IMR-90 (cell line): ENCODE results near the gene HIVEP3. TPM values are rescaled to one million over a fixed set of nuclear protein-coding genes. Genes with fewer than 3 reads are reported as not detected.

Experiments used
- ATAC-seq: fragments of 200-7000 bp; cut with Tn5 transposase; 2 replicates; pipeline ENCODE4 v1.9.1; 2020; ENCODE audit warnings: low read depth, mild to moderate bottlenecking, moderate library complexity
- BruUV-seq: library from RNA; stranded (reverse); fragments of 400-500 nt; replicated peaks from 2 replicates; lab custom pipeline; 2021; lab: Mats Ljungman, UMichigan
- CTCF ChIA-PET: fragments of 300-600 bp; formaldehyde crosslinking; extraction: SDS; loops from one replicate; lab custom pipeline; 2021; ENCODE audit warnings: antibody characterized with exemption; lab: Yijun Ruan, JAX
- POLR2A ChIA-PET: fragments of 300-600 bp; sonication (Branson Sonifier 250); formaldehyde crosslinking; loops from one replicate; lab custom pipeline; 2022; ENCODE audit warnings: antibody characterized with exemption; ENCODE audit not compliant: unreplicated experiment; lab: Charles Lee
- DNase-seq: peaks from one replicate; pipeline ENCODE4 v3.0.0; 2013
- H2AFZ ChIP-seq: replicated peaks from 2 replicates; pipeline ENCODE3; 2013; ENCODE audit warnings: low read length, mild to moderate bottlenecking; ENCODE audit not compliant: poor library complexity
- H2AK5ac ChIP-seq: 2 replicates; pipeline ENCODE4 v1.6.1; 2013; ENCODE audit warnings: low read depth, low read length, inconsistent platforms
- H2AK9ac ChIP-seq: replicated peaks from 2 replicates; pipeline ENCODE3; 2013; ENCODE audit warnings: mild to moderate bottlenecking, low read depth, low read length, moderate library complexity; ENCODE audit not compliant: poor library complexity
- H2BK120ac ChIP-seq: 2 replicates; pipeline ENCODE4 v1.6.1; 2013; ENCODE audit warnings: low read depth, low read length, inconsistent platforms
- H2BK15ac ChIP-seq: 3 replicates; pipeline ENCODE4 v1.6.1; 2013; ENCODE audit warnings: low read depth, low read length, inconsistent platforms
- H2BK20ac ChIP-seq: 2 replicates; pipeline ENCODE4 v1.6.1; 2013; ENCODE audit warnings: low read depth, mild to moderate bottlenecking, inconsistent platforms, low read length, moderate library complexity
- H2BK5ac ChIP-seq: 2 replicates; pipeline ENCODE4 v1.6.1; 2013; ENCODE audit warnings: mild to moderate bottlenecking, low read depth, low read length, inconsistent platforms; ENCODE audit not compliant: poor library complexity, severe bottlenecking
- H3K14ac ChIP-seq: replicated peaks from 2 replicates; pipeline ENCODE4 v1.6.1; 2013; ENCODE audit warnings: low read depth, low read length, inconsistent platforms
- H3K18ac ChIP-seq: 2 replicates; pipeline ENCODE4 v1.6.1; 2013; ENCODE audit warnings: low read depth, low read length, control low read depth
- H3K23ac ChIP-seq: 2 replicates; pipeline ENCODE4 v1.6.1; 2013; ENCODE audit warnings: low read depth, low read length, inconsistent platforms
- H3K27ac ChIP-seq: 2 replicates; pipeline ENCODE4 v1.5.1; 2013; ENCODE audit warnings: mild to moderate bottlenecking, control low read depth, low read length; ENCODE audit not compliant: insufficient read depth
- H3K27me3 ChIP-seq: 2 replicates; pipeline ENCODE4 v1.6.1; 2013; ENCODE audit warnings: low read length; ENCODE audit not compliant: control insufficient read depth, insufficient read depth
- H3K36me3 ChIP-seq: 2 replicates; pipeline ENCODE4 v1.6.1; 2013; ENCODE audit warnings: low read length, mixed read lengths; ENCODE audit not compliant: control insufficient read depth, insufficient read depth
- H3K4ac ChIP-seq: 2 replicates; pipeline ENCODE4 v1.6.1; 2013; ENCODE audit warnings: low read depth, low read length, inconsistent platforms
- H3K4me1 ChIP-seq: 2 replicates; pipeline ENCODE4 v1.6.1; 2013; ENCODE audit warnings: low read length, mixed read lengths; ENCODE audit not compliant: control insufficient read depth, insufficient read depth
- H3K4me2 ChIP-seq: 2 replicates; pipeline ENCODE4 v1.6.1; 2013; ENCODE audit warnings: low read depth, mild to moderate bottlenecking, control low read depth, low read length, moderate library complexity
- H3K4me3 ChIP-seq: 2 replicates; pipeline ENCODE4 v1.5.1; 2013; ENCODE audit warnings: low read depth, mild to moderate bottlenecking, control low read depth, low read length, moderate library complexity; ENCODE audit not compliant: insufficient read depth
- H3K56ac ChIP-seq: 2 replicates; pipeline ENCODE4 v1.6.1; 2013; ENCODE audit warnings: low read length, inconsistent platforms; ENCODE audit not compliant: insufficient read depth; ENCODE audit errors: extremely low read depth
- H3K79me1 ChIP-seq, 2 experiments: 2 replicates each; pipeline ENCODE4 v1.6.1; 2013; ENCODE audit warnings: low read length in 2 of 2, inconsistent platforms in 1 of 2, low read depth in 1 of 2
- H3K9ac ChIP-seq: 2 replicates; pipeline ENCODE4 v1.6.1; 2013; ENCODE audit warnings: low read depth, low read length, control low read depth
- H3K9me1 ChIP-seq: 2 replicates; pipeline ENCODE4 v1.6.1; 2013; ENCODE audit warnings: low read length, inconsistent platforms; ENCODE audit not compliant: insufficient read depth
- H3K9me3 ChIP-seq: 2 replicates; pipeline ENCODE4 v1.6.1; 2013; ENCODE audit warnings: low read length; ENCODE audit not compliant: control insufficient read depth, insufficient read depth
- H4K20me1 ChIP-seq: 2 replicates; pipeline ENCODE4 v1.6.1; 2013; ENCODE audit warnings: low read length, inconsistent platforms; ENCODE audit not compliant: insufficient read depth
- H4K5ac ChIP-seq: 2 replicates; pipeline ENCODE4 v1.6.1; 2013; ENCODE audit warnings: mild to moderate bottlenecking, low read depth, low read length, control low read depth
- H4K8ac ChIP-seq, 2 experiments: 2 replicates each; pipeline ENCODE4 v1.6.1; 2013; ENCODE audit warnings: low read depth in 2 of 2, low read length in 2 of 2, control low read depth in 1 of 2, inconsistent platforms in 1 of 2
- H4K91ac ChIP-seq: 2 replicates; pipeline ENCODE4 v1.6.1; 2013; ENCODE audit warnings: low read depth, low read length, inconsistent platforms; ENCODE audit not compliant: insufficient read depth
- CHD1 ChIP-seq: IDR thresholded peaks from 2 replicates; pipeline ENCODE4 v1.6.1; 2012; ENCODE audit warnings: low read depth, low read length, improper control_type of control experiment
- CTCF ChIP-seq: conservative IDR thresholded peaks from 2 replicates; pipeline ENCODE4 v1.5.1; 2012; ENCODE audit warnings: mild to moderate bottlenecking, low read depth, low read length, improper control_type of control experiment
- ELK1 ChIP-seq: fragments of 150-350 bp; IDR thresholded peaks from 2 replicates; pipeline ENCODE4 v1.6.1; 2016; ENCODE audit warnings: low read depth, mild to moderate bottlenecking, low read length, moderate library complexity, borderline replicate concordance
- FOS ChIP-seq: fragments of 150-350 bp; IDR thresholded peaks from 2 replicates; pipeline ENCODE4 v1.6.1; 2016; ENCODE audit warnings: low read depth, low read length
- MAFK ChIP-seq: IDR thresholded peaks from 2 replicates; pipeline ENCODE4 v1.6.1; 2012; ENCODE audit warnings: low read depth, low read length, improper control_type of control experiment
- MAZ ChIP-seq: IDR thresholded peaks from 2 replicates; pipeline ENCODE4 v1.6.1; 2012; ENCODE audit warnings: low read depth, mild to moderate bottlenecking, low read length, improper control_type of control experiment, moderate library complexity, borderline replicate concordance
- MXI1 ChIP-seq: IDR thresholded peaks from 2 replicates; pipeline ENCODE4 v1.6.1; 2012; ENCODE audit warnings: low read depth, mild to moderate bottlenecking, low read length, moderate library complexity, borderline replicate concordance
- NFE2L2 ChIP-seq: fragments of 150-350 bp; IDR thresholded peaks from 2 replicates; pipeline ENCODE4 v1.6.1; 2016; ENCODE audit warnings: low read depth, mild to moderate bottlenecking, low read length
- RAD21 ChIP-seq: IDR thresholded peaks from 2 replicates; pipeline ENCODE4 v1.6.1; 2012; ENCODE audit warnings: low read length, improper control_type of control experiment
- RCOR1 ChIP-seq: IDR thresholded peaks from 2 replicates; pipeline ENCODE4 v1.6.1; 2012; ENCODE audit warnings: mild to moderate bottlenecking, low read length, improper control_type of control experiment; ENCODE audit not compliant: insufficient replicate concordance
- RFX5 ChIP-seq: IDR thresholded peaks from 2 replicates; pipeline ENCODE4 v1.8.0; 2012; ENCODE audit warnings: low read depth, mild to moderate bottlenecking, low read length, moderate library complexity
- SMC3 ChIP-seq: fragments of 150-350 bp; IDR thresholded peaks from 2 replicates; pipeline ENCODE4 v1.6.1; 2016; ENCODE audit warnings: low read depth, mild to moderate bottlenecking, antibody characterized with exemption, low read length, moderate library complexity
- USF2 ChIP-seq: fragments of 150-350 bp; IDR thresholded peaks from 2 replicates; pipeline ENCODE4 v1.6.1; 2017; ENCODE audit warnings: mild to moderate bottlenecking, antibody characterized with exemption, low read length, low read depth
- WGBS, 2 experiments: methylation state at CpG; one replicate each; pipeline versions ENCODE4 v1.1.5 to v1.1.7; 2013; ENCODE audit warnings: missing lambda C conversion rate in 2 of 2; ENCODE audit not compliant: insufficient read length in 1 of 2; ENCODE audit errors: extremely low coverage in 2 of 2; 5-methylcytosine and 5-hydroxymethylcytosine counted together
- dilution Hi-C: fragments of 300-500 bp; cut with HindIII; formaldehyde crosslinking; loops from one replicate; pipeline ENCODE4 v1.14.3; 2018; ENCODE audit warnings: low sequenced_read_pairs; ENCODE audit not compliant: unreplicated experiment
- in situ Hi-C: fragments of 300-500 bp; cut with MboI; formaldehyde crosslinking; loops from 3 replicates; pipeline ENCODE4 v1.14.3; 2019; ENCODE audit warnings: low sequenced_read_pairs, inconsistent platforms, mixed read lengths
- intact Hi-C: fragments of 100-400 bp; cut with micrococcal nuclease; formaldehyde crosslinking; loops from 2 replicates; pipeline ENCODE4 v1.10.0; 2022
- polyA plus RNA-seq, 3 experiments: library from polyadenylated mRNA; depleted of rRNA; stranded (reverse); fragments of >200 nt; gene quantifications; 2 replicates each; pipeline ENCODE4 v1.2.3, GENCODE V29; 2012; ENCODE audit warnings: low replicate concordance in 1 of 3
- total RNA-seq: library from RNA; depleted of rRNA; stranded (reverse); fragments of >200 nt; gene quantifications from 2 replicates; pipeline ENCODE4 v1.2.3, GENCODE V29; 2012

The HIVEP3 gene
- total and polyA plus RNA-seq, 2 of the 4 experiments (the other 2 are of a cell fraction), result 1.4 to 4.0 TPM

- in situ Hi-C loops (no loop called here), dilution Hi-C loops (no loop called here)
These were observed 85.2 kb downstream of the HIVEP3 start for GRCh38 chr1:41833519-41834000.

More at GRCh38 chr1:41833519-41834000, 85.2 kb downstream of the HIVEP3 start:
- no peak overlapping the region for H2BK20ac ChIP-seq
- DNase-seq (no peak), ATAC-seq (no peak)
- no peak overlapping the region for H2AK5ac ChIP-seq
- H4K91ac ChIP-seq, result no peak overlapping the region
- TF ChIP-seq FOS (no peak), RAD21 (no peak), SMC3 (no peak), RCOR1 (no peak), USF2 (no peak), MAFK (no peak), MXI1 (no peak), CHD1 (no peak), MAZ (no peak), CTCF (no peak), RFX5 (no peak), NFE2L2 (no peak), ELK1 (no peak)
- no peak overlapping the region for H2AFZ ChIP-seq
- no peak overlapping the region for H2BK15ac ChIP-seq
- H2BK120ac ChIP-seq, result no peak overlapping the region
- ChIA-PET POLR2A (no interaction called here), CTCF (no interaction called here)
- H3K23ac ChIP-seq, result no peak overlapping the region
- BruUV-seq, result no TSS peak
- H3K4me2 ChIP-seq, result no peak overlapping the region
- no peak overlapping the region for H4K8ac ChIP-seq
- H4K5ac ChIP-seq, result no peak overlapping the region
- H3K4me1 ChIP-seq, result no peaks in the 10 kb centered on the region
- intact Hi-C loops, result no loop called here
- H3K14ac ChIP-seq, result no peak overlapping the region
- H3K9me3 ChIP-seq, result no peaks in the 10 kb centered on the region
- H3K4me3 ChIP-seq, result no peak overlapping the region
- H3K9me1 ChIP-seq, result no peaks in the 10 kb centered on the region
- no peak overlapping the region for H2AK9ac ChIP-seq
- no peak overlapping the region for H3K9ac ChIP-seq
- no peak overlapping the region for H3K27ac ChIP-seq
- no peaks in the 10 kb centered on the region for H4K20me1 ChIP-seq
- H3K4ac ChIP-seq, result no peak overlapping the region
- H3K18ac ChIP-seq, result no peak overlapping the region
- H3K36me3 ChIP-seq, result no peaks in the 10 kb centered on the region
- H3K79me1 ChIP-seq, result no peaks in the 10 kb centered on the region
- peaks cover 12% of the 10 kb centered on the region for H3K27me3 ChIP-seq
- H3K56ac ChIP-seq, result no peak overlapping the region
- WGBS, 2 experiments, result no CpG with 5 or more reads among the region's 5 CpGs
- no peak overlapping the region for H2BK5ac ChIP-seq
